Neutrophil (primary cell): Measurements from ENCODE around the gene SIGLEC8.
A peak's percentile ranks its signal among the peaks of the same experiment; 100 is the strongest.
"Not testable (repeated sequence)": the region's sequence is repeated elsewhere in the genome, so short reads cannot be mapped to it uniquely, and the experiment has no call there.

ENCODE experiments used
- H3K27ac ChIP-seq: fragments of 200-600 bp; sonication (generic); 2 replicates; pipeline ENCODE4 v1.5.1; 2016; ENCODE audit warnings: mild to moderate bottlenecking, moderate library complexity
- H3K27me3 ChIP-seq: fragments of 200-600 bp; sonication (generic); 2 replicates; pipeline ENCODE4 v1.6.0; 2016; ENCODE audit warnings: mild to moderate bottlenecking
- H3K36me3 ChIP-seq: fragments of 200-600 bp; sonication (generic); 2 replicates; pipeline ENCODE4 v1.5.1; 2017
- H3K4me1 ChIP-seq, 2 experiments: fragments of 200-600 bp in 1 of 2; sonication (generic) in 1 of 2; 1 replicate in 1 of 2; 2 replicates in 1 of 2; pipeline versions ENCODE4 v1.5.1 to v1.6.1; 2013 to 2016; ENCODE audit warnings: low read depth in 1 of 2, low read length in 1 of 2, mild to moderate bottlenecking in 1 of 2, moderate library complexity in 1 of 2; ENCODE audit not compliant: control insufficient read depth in 1 of 2, insufficient read depth in 1 of 2
- H3K4me3 ChIP-seq, 2 experiments: fragments of 200-600 bp in 1 of 2; sonication (generic) in 1 of 2; 1 replicate in 1 of 2; 2 replicates in 1 of 2; pipeline ENCODE4 v1.5.1; 2013 to 2016; ENCODE audit warnings: low read depth in 1 of 2, low read length in 1 of 2, mild to moderate bottlenecking in 1 of 2, moderate library complexity in 1 of 2
- H3K9me3 ChIP-seq: fragments of 200-600 bp; sonication (generic); 2 replicates; pipeline ENCODE4 v1.5.1; 2016
- TF ChIP-seq, protein P1 (sequence below): fragments of 200-600 bp; sonication (generic); IDR thresholded peaks from 2 replicates; pipeline ENCODE4 v1.5.1; 2016; ENCODE audit warnings: antibody characterized with exemption

SIGLEC8 gene

DNA sequence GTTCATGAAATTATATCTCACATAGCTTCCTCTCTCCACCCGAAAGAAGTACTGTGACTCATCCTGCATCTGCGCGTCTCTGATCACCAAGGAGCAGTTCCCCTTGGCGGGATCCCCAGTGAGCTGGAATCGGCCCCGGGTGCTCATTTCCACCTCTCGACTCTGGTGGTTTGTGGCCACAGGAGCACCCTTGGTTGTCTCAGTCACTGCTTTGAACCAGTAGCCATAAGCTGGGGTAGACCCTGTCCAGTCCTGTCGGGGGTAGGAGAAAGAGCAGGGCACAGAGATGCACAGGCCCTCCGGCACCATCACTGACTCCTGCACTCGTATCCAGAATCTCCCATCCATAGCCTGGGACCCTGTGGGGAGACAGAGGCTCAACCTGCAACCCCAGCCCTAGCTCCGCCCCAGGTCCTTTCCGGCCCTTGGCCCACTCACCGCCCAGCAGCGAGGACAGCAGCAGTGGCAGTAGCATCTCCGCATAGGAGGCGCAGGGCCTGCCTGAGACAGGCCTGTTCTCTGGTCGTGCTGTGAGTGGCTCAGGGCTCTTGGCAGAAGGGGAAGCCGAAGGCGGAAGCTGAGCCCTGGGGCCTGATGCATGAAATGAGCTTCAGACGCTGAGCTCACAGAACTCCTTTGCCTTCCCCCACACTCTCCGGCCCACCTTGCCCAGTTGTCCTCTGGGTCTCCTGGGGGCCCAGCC lies 41.0 kb downstream of the SIGLEC8 start, which contains the start of gene SIGLEC10:
Gene SIGLEC10 (minus strand): TSS at position 536 of the 703 bp plus-strand sequence. CDS start 61 bp downstream, at position 475.
- H3K9me3 ChIP-seq: no peaks in the 10 kb centered on the region
- peaks cover 43 to 45% of the 10 kb centered on the region in 2 experiments for H3K4me1 ChIP-seq
- peaks cover 34% of the 10 kb centered on the region for H3K36me3 ChIP-seq
- peak within 1 kb of the TSS; percentile 98 for H3K27ac ChIP-seq
- peaks cover 11% of the 10 kb centered on the region for H3K27me3 ChIP-seq
- TF ChIP-seq, protein P1, sequence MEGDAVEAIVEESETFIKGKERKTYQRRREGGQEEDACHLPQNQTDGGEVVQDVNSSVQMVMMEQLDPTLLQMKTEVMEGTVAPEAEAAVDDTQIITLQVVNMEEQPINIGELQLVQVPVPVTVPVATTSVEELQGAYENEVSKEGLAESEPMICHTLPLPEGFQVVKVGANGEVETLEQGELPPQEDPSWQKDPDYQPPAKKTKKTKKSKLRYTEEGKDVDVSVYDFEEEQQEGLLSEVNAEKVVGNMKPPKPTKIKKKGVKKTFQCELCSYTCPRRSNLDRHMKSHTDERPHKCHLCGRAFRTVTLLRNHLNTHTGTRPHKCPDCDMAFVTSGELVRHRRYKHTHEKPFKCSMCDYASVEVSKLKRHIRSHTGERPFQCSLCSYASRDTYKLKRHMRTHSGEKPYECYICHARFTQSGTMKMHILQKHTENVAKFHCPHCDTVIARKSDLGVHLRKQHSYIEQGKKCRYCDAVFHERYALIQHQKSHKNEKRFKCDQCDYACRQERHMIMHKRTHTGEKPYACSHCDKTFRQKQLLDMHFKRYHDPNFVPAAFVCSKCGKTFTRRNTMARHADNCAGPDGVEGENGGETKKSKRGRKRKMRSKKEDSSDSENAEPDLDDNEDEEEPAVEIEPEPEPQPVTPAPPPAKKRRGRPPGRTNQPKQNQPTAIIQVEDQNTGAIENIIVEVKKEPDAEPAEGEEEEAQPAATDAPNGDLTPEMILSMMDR: peak; percentile 17
- H3K4me3 ChIP-seq: peak within 1 kb of the TSS; percentile 62 to 64

DNA sequence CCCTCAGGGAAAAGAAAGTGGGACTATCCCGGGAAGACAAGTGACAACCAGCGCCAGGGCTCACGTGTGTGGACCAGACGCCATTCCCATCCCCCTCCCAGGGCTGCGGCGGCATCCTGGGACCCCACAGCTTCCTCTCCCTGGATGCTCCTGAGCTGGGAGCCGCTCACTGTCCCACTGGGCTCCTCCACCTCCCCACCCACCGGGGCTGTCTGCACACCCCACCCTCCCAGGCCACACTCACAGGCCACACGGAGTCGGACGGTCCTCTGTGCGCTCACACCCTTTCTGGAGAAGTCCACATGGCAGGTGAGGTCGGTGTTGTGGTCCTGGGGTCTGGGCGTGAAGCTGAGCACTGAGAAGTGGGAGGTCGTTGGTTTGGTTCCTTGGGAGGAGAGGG lies 41.8 kb downstream of the SIGLEC8 start:
- peaks cover 42% of the 10 kb centered on the region for H3K36me3 ChIP-seq
- peaks cover 36 to 40% of the 10 kb centered on the region in 2 experiments for H3K4me1 ChIP-seq
- not testable (repeated sequence) for H3K27me3 ChIP-seq, H3K9me3 ChIP-seq
- peak overlapping the region; percentile 62 to 64 for H3K4me3 ChIP-seq
- H3K27ac ChIP-seq: peak overlapping the region; percentile 98

- TF ChIP-seq, protein P1: no peak
- no peaks in the 10 kb centered on the region for H3K9me3 ChIP-seq
- no peak overlapping the region for H3K27ac ChIP-seq
- peaks cover 51% of the 10 kb centered on the region for H3K36me3 ChIP-seq
- H3K27me3 ChIP-seq: no peaks in the 10 kb centered on the region
- H3K4me1 ChIP-seq: peaks cover 28 to 33% of the 10 kb centered on the region in 2 experiments
- no peak overlapping the region for H3K4me3 ChIP-seq
These were observed 43.1 kb downstream of the SIGLEC8 start for GRCh38 chr19:51415187-51415586.

DNA sequence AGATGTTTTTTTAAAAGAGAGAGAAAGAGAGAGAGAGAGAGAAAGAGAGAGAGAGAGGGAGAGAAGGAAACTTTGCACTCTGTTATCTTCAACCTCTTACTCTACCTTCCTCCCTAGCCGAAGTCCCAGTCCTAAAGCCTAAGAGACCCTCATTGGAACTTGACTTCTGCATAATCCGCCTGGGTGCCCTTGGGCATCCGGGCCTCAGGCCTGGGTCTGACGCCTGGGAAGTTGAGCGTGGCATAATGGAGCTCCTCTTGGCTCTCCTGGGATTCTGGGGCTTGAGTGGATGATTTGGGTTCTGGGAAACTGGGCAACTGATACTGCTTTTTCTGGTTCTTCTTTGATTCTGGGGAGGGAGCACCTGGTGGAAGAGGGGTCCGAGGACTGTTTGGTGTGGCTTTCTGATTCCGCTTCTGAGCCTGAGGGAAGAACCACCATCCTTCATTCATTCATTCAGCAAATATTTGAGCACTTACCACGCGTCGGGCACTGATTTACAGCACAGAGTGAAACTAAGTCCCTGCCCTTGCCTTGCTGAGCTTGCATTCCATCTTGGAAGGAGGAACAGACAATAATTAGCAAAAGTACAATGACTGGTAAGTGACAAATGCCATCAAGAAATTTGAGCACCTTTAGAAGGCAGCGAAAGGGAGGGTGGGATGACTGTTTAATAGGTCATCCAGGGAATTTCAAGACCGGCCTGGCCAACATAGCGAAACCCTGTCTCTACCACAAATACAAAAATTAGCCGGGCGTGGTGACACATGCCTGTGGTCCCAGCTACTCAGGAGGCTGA lies 47.1 kb downstream of the SIGLEC8 start:
- Histone ChIP-seq H3K27ac (no peak overlapping the region), H3K9me3 (no peaks in the 10 kb centered on the region), H3K4me1 (peaks cover 38 to 39% of the 10 kb centered on the region in 2 experiments), H3K4me3 (no peak overlapping the region), H3K27me3 (no peaks in the 10 kb centered on the region), H3K36me3 (peaks cover 51% of the 10 kb centered on the region)
- TF ChIP-seq, protein P1: no peak

GRCh38 chr19:51407511-51408131 lies 50.6 kb downstream of the SIGLEC8 start:
- H3K27me3 ChIP-seq: no peaks in the 10 kb centered on the region

More at GRCh38 chr19:51407511-51408131, 50.6 kb downstream of the SIGLEC8 start:
- TF ChIP-seq, protein P1: no peak
- Histone ChIP-seq H3K27ac (peak overlapping the region; percentile 92), H3K36me3 (peaks cover 21% of the 10 kb centered on the region), H3K4me3 (peak overlapping the region in 1 of 2 experiments; percentile 29), H3K4me1 (peaks cover 43 to 44% of the 10 kb centered on the region in 2 experiments), H3K9me3 (no peaks in the 10 kb centered on the region)
